HEK293T (cell line): ENCODE data around the gene TTC33.

Source experiments
- ARNT ChIP-seq: fragments of 450-650 bp; IDR thresholded peaks from 2 replicates; pipeline ENCODE4 v1.6.1; 2017; ENCODE audit warnings: mild to moderate bottlenecking
- BHLHE40 ChIP-seq: fragments of 450-650 bp; IDR thresholded peaks from 2 replicates; pipeline ENCODE4 v1.6.1; 2016; ENCODE audit warnings: mild to moderate bottlenecking, moderate library complexity, borderline replicate concordance
- ELF4 ChIP-seq: fragments of 450-650 bp; IDR thresholded peaks from 2 replicates; pipeline ENCODE4 v1.6.1; 2017; ENCODE audit warnings: antibody characterized with exemption
- FOXA1 ChIP-seq: fragments of 450-650 bp; IDR thresholded peaks from 2 replicates; pipeline ENCODE4 v1.6.1; 2016; ENCODE audit warnings: mild to moderate bottlenecking
- FOXK2 ChIP-seq: fragments of 450-650 bp; IDR thresholded peaks from 2 replicates; pipeline ENCODE4 v1.6.1; 2016; ENCODE audit warnings: mild to moderate bottlenecking
- FOXM1 ChIP-seq: fragments of 450-650 bp; IDR thresholded peaks from 2 replicates; pipeline ENCODE4 v1.6.1; 2017; ENCODE audit warnings: mild to moderate bottlenecking, borderline replicate concordance
- HDGF ChIP-seq: fragments of 450-650 bp; IDR thresholded peaks from 2 replicates; pipeline ENCODE4 v1.6.1; 2017; ENCODE audit warnings: antibody characterized with exemption, borderline replicate concordance
- LEF1 ChIP-seq: fragments of 450-650 bp; IDR thresholded peaks from 2 replicates; pipeline ENCODE4 v1.6.1; 2017; ENCODE audit warnings: mild to moderate bottlenecking, borderline replicate concordance
- NFRKB ChIP-seq: fragments of 450-650 bp; IDR thresholded peaks from 2 replicates; pipeline ENCODE4 v1.6.1; 2016; ENCODE audit warnings: mild to moderate bottlenecking, moderate library complexity
- SP1 ChIP-seq: fragments of 450-650 bp; IDR thresholded peaks from 2 replicates; pipeline ENCODE4 v1.6.1; 2017
- SUZ12 ChIP-seq: fragments of 450-650 bp; IDR thresholded peaks from 2 replicates; pipeline ENCODE4 v1.6.1; 2016; ENCODE audit warnings: mild to moderate bottlenecking
- TARDBP ChIP-seq: fragments of 450-650 bp; IDR thresholded peaks from 2 replicates; pipeline ENCODE4 v1.6.1; 2016
- ZNF384 ChIP-seq: fragments of 450-650 bp; IDR thresholded peaks from 2 replicates; pipeline ENCODE4 v1.6.1; 2016
- TF ChIP-seq, protein P1 (sequence below): fragments of 450-650 bp; IDR thresholded peaks from 2 replicates; pipeline ENCODE4 v1.6.1; 2016

DNA sequence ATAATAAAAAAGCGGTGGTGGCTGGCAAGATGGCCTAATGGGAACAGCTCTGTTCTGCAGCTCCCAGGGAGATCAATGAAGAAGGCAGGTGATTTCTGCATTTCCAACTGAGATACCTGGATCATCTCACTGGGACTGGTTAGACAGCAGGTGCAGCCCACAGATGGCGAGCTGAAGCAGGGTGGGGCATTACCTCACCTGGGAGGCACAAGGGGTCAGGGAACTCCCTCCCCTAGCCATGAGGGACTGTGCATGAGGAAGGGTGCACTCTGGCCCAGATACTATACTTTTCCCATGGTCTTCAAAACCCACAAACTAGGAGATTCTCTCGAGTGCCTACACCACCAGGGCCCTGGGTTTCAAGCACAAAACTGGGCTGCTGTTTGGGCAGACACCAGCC, 121.6 kb downstream of the TTC33 start:
- TF ChIP-seq SP1 (no peak), HDGF (no peak), FOXA1 (no peak), FOXK2 (no peak), TARDBP (no peak), LEF1 (no peak), BHLHE40 (no peak), FOXM1 (no peak), ELF4 (no peak), ARNT (no peak), SUZ12 (no peak), NFRKB (no peak), ZNF384 (no peak)
- TF ChIP-seq, protein P1, sequence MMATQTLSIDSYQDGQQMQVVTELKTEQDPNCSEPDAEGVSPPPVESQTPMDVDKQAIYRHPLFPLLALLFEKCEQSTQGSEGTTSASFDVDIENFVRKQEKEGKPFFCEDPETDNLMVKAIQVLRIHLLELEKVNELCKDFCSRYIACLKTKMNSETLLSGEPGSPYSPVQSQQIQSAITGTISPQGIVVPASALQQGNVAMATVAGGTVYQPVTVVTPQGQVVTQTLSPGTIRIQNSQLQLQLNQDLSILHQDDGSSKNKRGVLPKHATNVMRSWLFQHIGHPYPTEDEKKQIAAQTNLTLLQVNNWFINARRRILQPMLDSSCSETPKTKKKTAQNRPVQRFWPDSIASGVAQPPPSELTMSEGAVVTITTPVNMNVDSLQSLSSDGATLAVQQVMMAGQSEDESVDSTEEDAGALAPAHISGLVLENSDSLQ, result no peak
